K562 (cell line): Measurements from ENCODE around the gene CTDSPL. TPM values are rescaled to one million over a fixed set of nuclear protein-coding genes. Genes with fewer than 3 reads are reported as not detected.

Experiments
- EP400 ChIP-seq: fragments of 450-650 bp; IDR thresholded peaks from 2 replicates; pipeline ENCODE4 v1.6.1; 2017; ENCODE audit warnings: antibody characterized with exemption, mild to moderate bottlenecking, moderate library complexity
- ETV6 ChIP-seq, 3 experiments: fragments of 150-350 bp in 1 of 3; sonication (generic) in 1 of 3; formaldehyde crosslinking in 1 of 3; IDR thresholded peaks; 2 replicates each; pipeline versions ENCODE4 v1.6.1 to v1.8.0; 2014 to 2022; ENCODE audit warnings: borderline replicate concordance in 2 of 3, low read depth in 2 of 3, antibody characterized with exemption in 1 of 3, low read length in 1 of 3, mild to moderate bottlenecking in 1 of 3, missing genetic modification reagents in 1 of 3
- FOXM1 ChIP-seq, 2 experiments: fragments of 450-650 bp in 1 of 2; sonication (generic) in 1 of 2; formaldehyde crosslinking in 1 of 2; IDR thresholded peaks; 2 replicates each; pipeline versions ENCODE4 v1.6.1 to v1.9.0; 2017 to 2022; ENCODE audit warnings: low read depth in 2 of 2, mild to moderate bottlenecking in 2 of 2, missing genetic modification reagents in 1 of 2, moderate library complexity in 1 of 2
- JUND ChIP-seq, 2 experiments: IDR thresholded peaks; 2 replicates in 1 of 2; 3 replicates in 1 of 2; pipeline ENCODE4 v1.6.1; 2011; ENCODE audit warnings: borderline replicate concordance in 2 of 2, low read depth in 2 of 2, low read length in 2 of 2, improper control_type of control experiment in 1 of 2, missing biosample characterization in 1 of 2, missing genetic modification characterization in 1 of 2, missing genetic modification reagents in 1 of 2
- KAT7 ChIP-seq: sonication (generic); formaldehyde crosslinking; IDR thresholded peaks from 2 replicates; pipeline ENCODE4 v1.8.0; 2022; ENCODE audit warnings: missing genetic modification reagents, mild to moderate bottlenecking, borderline replicate concordance
- KAT8 ChIP-seq: fragments of 450-650 bp; IDR thresholded peaks from 2 replicates; pipeline ENCODE4 v1.6.1; 2016; ENCODE audit warnings: low read depth, mild to moderate bottlenecking
- KLF10 ChIP-seq: fragments of 250-450 bp; sonication (Bioruptor Pico); IDR thresholded peaks from 2 replicates; pipeline ENCODE4 v1.6.1; 2021; ENCODE audit warnings: matching md5 sums
- NCOA1 ChIP-seq: fragments of 450-650 bp; IDR thresholded peaks from 2 replicates; pipeline ENCODE4 v1.6.1; 2016; ENCODE audit warnings: low read depth
- NCOR1 ChIP-seq: fragments of 450-650 bp; IDR thresholded peaks from 2 replicates; pipeline ENCODE4 v1.6.1; 2016; ENCODE audit warnings: mild to moderate bottlenecking, moderate library complexity
- NFE2 ChIP-seq: IDR thresholded peaks from 2 replicates; pipeline ENCODE4 v1.6.1; 2014; ENCODE audit warnings: antibody characterized with exemption, low read depth
- NFXL1 ChIP-seq: fragments of 450-650 bp; formaldehyde crosslinking; IDR thresholded peaks from 2 replicates; pipeline ENCODE4 v1.4.0; 2021; ENCODE audit warnings: mild to moderate bottlenecking
- PHB2 ChIP-seq: fragments of 450-650 bp; IDR thresholded peaks from 2 replicates; pipeline ENCODE4 v1.6.1; 2017; ENCODE audit warnings: low read depth
- TBP ChIP-seq: optimal IDR thresholded peaks from 2 replicates; pipeline ENCODE3; 2011; ENCODE audit warnings: low read depth, low read length, improper control_type of control experiment
- TCF7L2 ChIP-seq: fragments of 150-350 bp; IDR thresholded peaks from 2 replicates; pipeline ENCODE4 v1.6.1; 2016; ENCODE audit warnings: low read depth, mild to moderate bottlenecking, low read length, moderate library complexity
- U2AF2 ChIP-seq: fragments of 200-400 bp; formaldehyde crosslinking; optimal IDR thresholded peaks from 2 replicates; pipeline ENCODE3; 2017; ENCODE audit warnings: low read depth, mild to moderate bottlenecking, low read length
- ZNF197 ChIP-seq: fragments of 200-800 bp; sonication (Bioruptor generic); IDR thresholded peaks from 2 replicates; pipeline ENCODE4 v1.6.1; 2016; ENCODE audit warnings: low read depth, missing genetic modification characterization, missing compliant biosample characterization
- polyA plus RNA-seq, 8 experiments: library from polyadenylated mRNA; depleted of rRNA in 4 of 8; stranded (reverse) in 5 of 8; unstranded in 3 of 8; fragments of >200 nt; fragmentation: Nextera tagmentation in 2 of 8; fragmentation: Illumina TruSeq in 1 of 8; extraction: Ambion mirVana in 2 of 8; extraction: Trizol in 1 of 8; gene quantifications; 2 replicates each; pipeline versions ENCODE4 v1.2.1 to v1.2.3, GENCODE V29; 2011 to 2014; ENCODE audit warnings: inconsistent platforms in 1 of 8, missing spikeins in 1 of 8
- total RNA-seq, 7 experiments: library from RNA; depleted of rRNA in 6 of 7; stranded (reverse); fragments of >200 nt in 6 of 7; fragmentation: Illumina TruSeq in 2 of 7; extraction: Trizol in 2 of 7; gene quantifications; 2 replicates each; pipeline versions ENCODE4 v1.2.1 to v1.2.3, GENCODE V29; 2011 to 2021; ENCODE audit warnings: low replicate concordance in 1 of 7
- TF ChIP-seq, protein P1 (sequence below): fragments of 250-450 bp; sonication (Bioruptor Pico); IDR thresholded peaks from 2 replicates; pipeline ENCODE4 v1.8.0; 2022; ENCODE audit warnings: inconsistent platforms, mild to moderate bottlenecking, moderate library complexity, borderline replicate concordance
- TF ChIP-seq, protein P2 (sequence below): sonication (generic); formaldehyde crosslinking; IDR thresholded peaks from 2 replicates; pipeline ENCODE4 v1.8.0; 2022; ENCODE audit warnings: mild to moderate bottlenecking, missing genetic modification reagents, borderline replicate concordance
- TF ChIP-seq, protein P3 (sequence below), 2 experiments: fragments of 450-650 bp in 1 of 2; sonication (generic) in 1 of 2; formaldehyde crosslinking; conservative IDR thresholded peaks; 2 replicates each; pipeline versions ENCODE4 v1.4.0 to v1.8.1; 2020 to 2022; ENCODE audit warnings: mild to moderate bottlenecking in 1 of 2, missing genetic modification reagents in 1 of 2
- TF ChIP-seq, protein P4 (sequence below): sonication (generic); formaldehyde crosslinking; IDR thresholded peaks from 2 replicates; pipeline ENCODE4 v1.9.0; 2022; ENCODE audit warnings: mild to moderate bottlenecking, missing genetic modification reagents

CTDSPL gene
- total and polyA plus RNA-seq, 9 of the 15 experiments (the other 6 are each of a cell fraction or from before 2014, with no cell fraction given), result 5.1 to 19.3 (median 11.3) TPM

DNA sequence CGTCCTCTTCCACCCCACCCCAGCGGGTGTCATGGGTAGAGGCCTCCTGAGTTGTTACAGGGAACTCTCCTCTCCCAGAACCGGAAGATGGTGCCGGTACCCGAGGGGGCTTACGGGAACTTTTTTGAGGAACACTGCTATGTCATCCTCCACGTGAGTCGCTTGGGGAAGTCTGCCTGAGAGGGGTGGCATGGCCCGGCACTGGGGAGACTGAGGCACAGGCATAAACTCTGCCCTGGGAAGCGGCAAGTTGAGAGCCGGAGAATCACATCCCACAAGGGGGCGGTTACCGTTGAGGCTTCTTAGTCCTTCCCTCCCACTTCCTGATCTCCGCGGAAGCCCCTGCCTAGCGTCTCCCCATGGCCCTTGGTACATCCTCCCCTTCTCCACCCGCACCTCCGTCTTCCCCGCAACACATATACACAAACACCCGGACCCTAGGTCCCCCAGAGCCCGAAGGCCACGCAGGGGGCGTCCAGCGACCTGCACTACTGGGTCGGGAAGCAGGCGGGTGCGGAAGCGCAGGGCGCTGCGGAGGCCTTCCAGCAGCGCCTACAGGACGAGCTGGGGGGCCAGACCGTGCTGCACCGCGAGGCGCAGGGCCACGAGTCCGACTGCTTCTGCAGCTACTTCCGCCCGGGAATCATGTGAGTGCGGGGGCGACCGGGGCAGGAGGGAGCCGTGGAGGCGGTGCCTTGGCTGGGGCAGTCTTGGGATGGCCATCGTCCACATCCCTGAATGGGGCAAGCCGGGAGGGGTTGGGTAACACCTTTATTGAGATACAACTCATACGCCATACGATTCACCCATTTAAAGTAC, 132.3 kb downstream of the CTDSPL start (continued):
- TF ChIP-seq KAT7 (CRISPR knock-in tag) (peak; percentile 98; the same call in 1 of the 2 replicates), NFE2 (peak; percentile 60), KAT8 (peak; percentile 89), TBP (peak; percentile 74), EP400 (no peak), PHB2 (peak; percentile 30; the same call in 1 of the 2 replicates), ETV6 (IDR thresholded peaks at IDR 0.05; ENCODE audit: borderline replicate concordance in 1 of 2, low read depth in 2 of 2, low read length in 1 of 2) (peak; percentile 12 to 81; a peak in 1 of 4 replicates), ETV6 (CRISPR knock-in tag; IDR thresholded peaks at IDR 0.05; ENCODE audit: borderline replicate concordance) (peak; percentile 78; the same call in 1 of the 2 replicates), JUND (IDR thresholded peaks at IDR 0.05; ENCODE audit: borderline replicate concordance, low read depth, low read length) (peak; percentile 46; the same call in 1 of the 2 replicates), JUND (tag; IDR thresholded peaks at IDR 0.05; ENCODE audit: borderline replicate concordance, low read depth, low read length) (peak; percentile 60; the same call in 2 of the 3 replicates), TCF7L2 (no peak), NCOR1 (no peak), NCOA1 (peak; percentile 90), U2AF2 (no peak), NFXL1 (CRISPR knock-in tag) (no peak), KLF10 (CRISPR knock-in tag) (0 out of 2 replicates have a peak, but pooled peaks have one; percentile 13), ZNF197 (CRISPR knock-in tag) (0 out of 2 replicates have a peak, but pooled peaks have one; percentile 65), FOXM1 (IDR thresholded peaks at IDR 0.05; ENCODE audit: low read depth) (no peak), FOXM1 (CRISPR knock-in tag; IDR thresholded peaks at IDR 0.05; ENCODE audit: low read depth) (no peak)
- TF ChIP-seq, protein P1, sequence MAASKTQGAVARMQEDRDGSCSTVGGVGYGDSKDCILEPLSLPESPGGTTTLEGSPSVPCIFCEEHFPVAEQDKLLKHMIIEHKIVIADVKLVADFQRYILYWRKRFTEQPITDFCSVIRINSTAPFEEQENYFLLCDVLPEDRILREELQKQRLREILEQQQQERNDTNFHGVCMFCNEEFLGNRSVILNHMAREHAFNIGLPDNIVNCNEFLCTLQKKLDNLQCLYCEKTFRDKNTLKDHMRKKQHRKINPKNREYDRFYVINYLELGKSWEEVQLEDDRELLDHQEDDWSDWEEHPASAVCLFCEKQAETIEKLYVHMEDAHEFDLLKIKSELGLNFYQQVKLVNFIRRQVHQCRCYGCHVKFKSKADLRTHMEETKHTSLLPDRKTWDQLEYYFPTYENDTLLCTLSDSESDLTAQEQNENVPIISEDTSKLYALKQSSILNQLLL (CRISPR knock-in tag), result no peak
- TF ChIP-seq, protein P2, sequence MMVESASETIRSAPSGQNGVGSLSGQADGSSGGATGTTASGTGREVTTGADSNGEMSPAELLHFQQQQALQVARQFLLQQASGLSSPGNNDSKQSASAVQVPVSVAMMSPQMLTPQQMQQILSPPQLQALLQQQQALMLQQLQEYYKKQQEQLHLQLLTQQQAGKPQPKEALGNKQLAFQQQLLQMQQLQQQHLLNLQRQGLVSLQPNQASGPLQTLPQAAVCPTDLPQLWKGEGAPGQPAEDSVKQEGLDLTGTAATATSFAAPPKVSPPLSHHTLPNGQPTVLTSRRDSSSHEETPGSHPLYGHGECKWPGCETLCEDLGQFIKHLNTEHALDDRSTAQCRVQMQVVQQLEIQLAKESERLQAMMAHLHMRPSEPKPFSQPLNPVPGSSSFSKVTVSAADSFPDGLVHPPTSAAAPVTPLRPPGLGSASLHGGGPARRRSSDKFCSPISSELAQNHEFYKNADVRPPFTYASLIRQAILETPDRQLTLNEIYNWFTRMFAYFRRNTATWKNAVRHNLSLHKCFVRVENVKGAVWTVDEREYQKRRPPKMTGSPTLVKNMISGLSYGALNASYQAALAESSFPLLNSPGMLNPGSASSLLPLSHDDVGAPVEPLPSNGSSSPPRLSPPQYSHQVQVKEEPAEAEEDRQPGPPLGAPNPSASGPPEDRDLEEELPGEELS, result peak; percentile 90; the same call in 1 of the 2 replicates
- TF ChIP-seq, protein P3, sequence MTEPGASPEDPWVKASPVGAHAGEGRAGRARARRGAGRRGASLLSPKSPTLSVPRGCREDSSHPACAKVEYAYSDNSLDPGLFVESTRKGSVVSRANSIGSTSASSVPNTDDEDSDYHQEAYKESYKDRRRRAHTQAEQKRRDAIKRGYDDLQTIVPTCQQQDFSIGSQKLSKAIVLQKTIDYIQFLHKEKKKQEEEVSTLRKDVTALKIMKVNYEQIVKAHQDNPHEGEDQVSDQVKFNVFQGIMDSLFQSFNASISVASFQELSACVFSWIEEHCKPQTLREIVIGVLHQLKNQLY (CRISPR knock-in tag; conservative IDR thresholded peaks at IDR 0.05), result peak in 1 of 2 experiments; percentile 54; a peak in 1 of 4 replicates
- TF ChIP-seq, protein P4, sequence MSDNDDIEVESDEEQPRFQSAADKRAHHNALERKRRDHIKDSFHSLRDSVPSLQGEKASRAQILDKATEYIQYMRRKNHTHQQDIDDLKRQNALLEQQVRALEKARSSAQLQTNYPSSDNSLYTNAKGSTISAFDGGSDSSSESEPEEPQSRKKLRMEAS (CRISPR knock-in tag), result peak; percentile 97
